ENCODE data around the gene CAMTA2. TPM values are rescaled to one million over a fixed set of nuclear protein-coding genes. Genes with fewer than 3 reads are reported as not detected.
A peak's percentile ranks its signal among the peaks of the same experiment; 100 is the strongest.

CAMTA2 gene
- polyA plus RNA-seq, 3 donors, result 7.1 to 88.9 (median 7.6) TPM

GRCh38 chr17:5022171-5022711 is 34.8 kb upstream of the CAMTA2 start:
- Mint-ChIP-seq H3K4me3 (no peak overlapping the region), H3K27ac (no peak overlapping the region), H3K36me3 (peaks cover 60 to 67% of the 10 kb centered on the region in 2 donors), H3K27me3 (ENCODE audit: low read depth in 3 of 3) (peaks cover 0 to 3% (median 1%) of the 10 kb centered on the region in 3 donors), H3K4me1 (peaks cover 20% of the 10 kb centered on the region), H3K9me3 (peaks cover 0 to 3% (median 0%) of the 10 kb centered on the region in 7 donors)
- no peak overlapping the region for H3K4me3 ChIP-seq (replicated peaks in 1 of 3; ENCODE audit: low read depth in 2 of 3, low read length in 3 of 3)
- H3K36me3 ChIP-seq (replicated peaks in 1 of 2; ENCODE audit: control insufficient read depth in 1 of 2, insufficient read depth in 2 of 2, low read length in 2 of 2), result peaks cover 33 to 61% of the 10 kb centered on the region in 2 donors
- DNase-seq, result no peak
- WGBS (ENCODE audit: insufficient coverage), result 97% methylated on average over 25 of the region's 30 CpGs
- no peak overlapping the region for H3K27ac ChIP-seq (ENCODE audit: low read depth in 1 of 2, low read length in 2 of 2)
- H3K4me1 ChIP-seq (ENCODE audit: control insufficient read depth in 1 of 2, insufficient read depth in 2 of 2, low read length in 2 of 2), result peaks cover 15 to 17% of the 10 kb centered on the region in 2 donors
- H4K20me1 ChIP-seq (ENCODE audit: insufficient read depth, low read length), result no peaks in the 10 kb centered on the region
- intact Hi-C loops (cut with micrococcal nuclease), result no loop called here
- H3K9me3 ChIP-seq (replicated peaks in 1 of 2; ENCODE audit: control insufficient read depth in 1 of 2, insufficient read depth in 1 of 2, low read length in 2 of 2), result no peaks in the 10 kb centered on the region
- no peak overlapping the region for H3K4me2 ChIP-seq (replicated peaks; ENCODE audit: extremely low read depth, low read length, poor library complexity, severe bottlenecking)
- no peak for TF ChIP-seq CTCF (IDR thresholded peaks at IDR 0.05)
- H2AFZ ChIP-seq (ENCODE audit: insufficient read depth, low read depth, low read length, poor library complexity, severe bottlenecking), result no peak overlapping the region
- H3K27me3 ChIP-seq (ENCODE audit: control insufficient read depth in 2 of 2, insufficient read depth in 2 of 2, low read length in 2 of 2), result no peaks in the 10 kb centered on the region
- H3K79me2 ChIP-seq (ENCODE audit: insufficient read depth, low read length), result no peaks in the 10 kb centered on the region
- H3K9ac ChIP-seq (ENCODE audit: insufficient read depth, low read length, poor library complexity, severe bottlenecking), result no peak overlapping the region

- peaks cover 24 to 28% of the 10 kb centered on the region in 2 donors for H3K4me1 ChIP-seq (ENCODE audit: control insufficient read depth in 1 of 2, insufficient read depth in 2 of 2, low read length in 2 of 2)
- Mint-ChIP-seq H3K27me3 (ENCODE audit: low read depth in 3 of 3) (peaks cover 0 to 3% (median 1%) of the 10 kb centered on the region in 3 donors), H3K4me3 (no peak overlapping the region), H3K9me3 (peaks cover 0 to 3% (median 0%) of the 10 kb centered on the region in 7 donors), H3K27ac (peak overlapping the region in 2 of 7 donors; percentile 18 to 81), H3K4me1 (peaks cover 30% of the 10 kb centered on the region), H3K36me3 (peaks cover 66 to 78% of the 10 kb centered on the region in 2 donors)
- no peak overlapping the region for H3K4me2 ChIP-seq (replicated peaks; ENCODE audit: extremely low read depth, low read length, poor library complexity, severe bottlenecking)
- WGBS (ENCODE audit: insufficient coverage), result 96% methylated on average over 9 of the region's 20 CpGs
- no peaks in the 10 kb centered on the region for H3K79me2 ChIP-seq (ENCODE audit: insufficient read depth, low read length)
- H4K20me1 ChIP-seq (ENCODE audit: insufficient read depth, low read length), result no peaks in the 10 kb centered on the region
- H3K9me3 ChIP-seq (replicated peaks in 1 of 2; ENCODE audit: control insufficient read depth in 1 of 2, insufficient read depth in 1 of 2, low read length in 2 of 2), result no peaks in the 10 kb centered on the region
- H3K4me3 ChIP-seq (replicated peaks in 1 of 3; ENCODE audit: low read depth in 2 of 3, low read length in 3 of 3), result no peak overlapping the region
- DNase-seq, result no peak
- no peak overlapping the region for H3K9ac ChIP-seq (ENCODE audit: insufficient read depth, low read length, poor library complexity, severe bottlenecking)
- H2AFZ ChIP-seq (ENCODE audit: insufficient read depth, low read depth, low read length, poor library complexity, severe bottlenecking), result no peak overlapping the region
- peak overlapping the region; percentile 2 to 57 for H3K27ac ChIP-seq (ENCODE audit: low read depth in 1 of 2, low read length in 2 of 2)
- intact Hi-C loops (cut with micrococcal nuclease), result no loop called here
- TF ChIP-seq CTCF (IDR thresholded peaks at IDR 0.05), result no peak
- peaks cover 33 to 61% of the 10 kb centered on the region in 2 donors for H3K36me3 ChIP-seq (replicated peaks in 1 of 2; ENCODE audit: control insufficient read depth in 1 of 2, insufficient read depth in 2 of 2, low read length in 2 of 2)
- no peaks in the 10 kb centered on the region for H3K27me3 ChIP-seq (ENCODE audit: control insufficient read depth in 2 of 2, insufficient read depth in 2 of 2, low read length in 2 of 2)
Observed at GRCh38 chr17:5020502-5021023, 33.1 kb upstream of the CAMTA2 start.
